Kidney epithelial cell (primary cell): ENCODE data around the gene LMBR1. TPM values are rescaled to one million over a fixed set of nuclear protein-coding genes. Genes with fewer than 3 reads are reported as not detected.

ENCODE experiments used
- DNase-seq: peaks from one replicate; pipeline ENCODE4 v3.0.0-alpha.2; 2010; ENCODE audit warnings: low read depth
- H3K27me3 ChIP-seq: 2 replicates; pipeline ENCODE4 v1.6.0; 2011; ENCODE audit warnings: low read length; ENCODE audit not compliant: control insufficient read depth, insufficient read depth
- H3K36me3 ChIP-seq: 2 replicates; pipeline ENCODE4 v1.5.1; 2011; ENCODE audit warnings: low read length; ENCODE audit not compliant: control insufficient read depth, insufficient read depth
- H3K4me3 ChIP-seq: 2 replicates; pipeline ENCODE4 v1.5.1; 2011; ENCODE audit warnings: low read depth, mild to moderate bottlenecking, control low read depth, low read length
- CTCF ChIP-seq: IDR thresholded peaks from 2 replicates; pipeline ENCODE4 v1.5.1; 2011; ENCODE audit warnings: mild to moderate bottlenecking, moderate library complexity, low read length, control low read depth, inconsistent platforms; ENCODE audit not compliant: insufficient read depth, poor library complexity, severe bottlenecking
- total RNA-seq: library from RNA; depleted of rRNA; stranded (reverse); fragments of >200 nt; gene quantifications from 2 replicates; pipeline ENCODE4 v1.2.3, GENCODE V29; 2015

Gene LMBR1
- total RNA-seq, 1 donor from 2014 or later: 47.3 TPM

DNA sequence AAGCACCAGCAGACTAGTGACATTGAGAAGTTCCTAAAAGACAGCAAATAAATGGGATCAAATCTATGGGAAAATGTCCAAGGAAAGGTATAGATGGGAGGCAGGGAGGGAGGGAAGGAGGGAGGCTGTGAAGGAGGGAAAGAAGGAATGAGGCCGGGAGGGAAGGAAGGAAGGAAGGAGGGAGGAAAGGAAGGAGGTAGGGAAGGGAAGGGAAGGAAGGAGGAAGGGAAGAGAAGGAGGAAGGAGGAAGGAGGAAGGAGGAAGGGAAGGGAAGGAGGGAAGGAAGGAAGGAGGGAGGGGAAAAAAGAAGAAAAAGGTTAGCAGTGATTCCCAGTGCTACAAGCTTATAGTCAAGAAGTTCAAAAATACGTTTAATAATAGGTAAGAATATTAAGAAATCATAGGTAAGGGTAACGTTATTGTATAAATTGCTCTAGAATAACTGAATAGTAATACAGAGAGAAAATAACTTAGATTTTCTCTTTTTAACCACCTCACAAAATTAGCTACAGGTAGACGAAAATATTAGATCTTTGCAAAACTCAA lies 106.9 kb downstream of the LMBR1 start:
- Histone ChIP-seq H3K27me3 (no peaks in the 10 kb centered on the region), H3K36me3 (no peaks in the 10 kb centered on the region), H3K4me3 (no peak overlapping the region)
- no peak for TF ChIP-seq CTCF
- DNase-seq: no peak

GRCh38 chr7:156783864-156784263 lies 109.1 kb downstream of the LMBR1 start:
- DNase-seq: no peak
- H3K27me3 ChIP-seq: no peaks in the 10 kb centered on the region
- no peak for TF ChIP-seq CTCF

GRCh38 chr7:156781972-156782371 lies 111.0 kb downstream of the LMBR1 start:
- Histone ChIP-seq H3K36me3 (no peaks in the 10 kb centered on the region), H3K4me3 (no peak overlapping the region), H3K27me3 (no peaks in the 10 kb centered on the region)
- TF ChIP-seq CTCF: no peak
- no peak for DNase-seq

More at GRCh38 chr7:156783864-156784263, 109.1 kb downstream of the LMBR1 start:
- H3K4me3 ChIP-seq: no peak overlapping the region
- H3K36me3 ChIP-seq: no peaks in the 10 kb centered on the region

GRCh38 chr7:156780724-156781455 lies 112.1 kb downstream of the LMBR1 start:
- no peak for TF ChIP-seq CTCF
- no peak for DNase-seq
- H3K4me3 ChIP-seq: no peak overlapping the region
- H3K27me3 ChIP-seq: no peaks in the 10 kb centered on the region
- no peaks in the 10 kb centered on the region for H3K36me3 ChIP-seq

- TF ChIP-seq CTCF: no peak
Measured at GRCh38 chr7:156778668-156779067, 114.3 kb downstream of the LMBR1 start.

GRCh38 chr7:156778201-156778600 lies 114.8 kb downstream of the LMBR1 start:
- TF ChIP-seq CTCF: no peak
- Histone ChIP-seq H3K36me3 (no peaks in the 10 kb centered on the region), H3K4me3 (no peak overlapping the region), H3K27me3 (no peaks in the 10 kb centered on the region)
- DNase-seq: no peak

More at GRCh38 chr7:156778668-156779067, 114.3 kb downstream of the LMBR1 start:
- Histone ChIP-seq H3K4me3 (no peak overlapping the region), H3K36me3 (no peaks in the 10 kb centered on the region), H3K27me3 (no peaks in the 10 kb centered on the region)
- DNase-seq: no peak
